Effector memory CD8-positive, alpha-beta T cell (primary cell): Measurements from ENCODE around the gene TGIF1.

Experiments used
- ATAC-seq: fragments of 150-1000 bp; cut with Tn5 transposase; replicated peaks from 2 replicates; pipeline ENCODE4 v1.10.0; 2021; ENCODE audit warnings: mild to moderate bottlenecking, moderate library complexity
- DNase-seq, 3 experiments: peaks; one replicate each; pipeline ENCODE4 v3.0.0; 2021
- H3K27ac Mint-ChIP-seq, 2 donors: one replicate each; pipeline ENCODE4 v1.8.0; 2022; ENCODE audit warnings: mild to moderate bottlenecking in 2 of 2, mixed read lengths in 2 of 2, moderate library complexity in 2 of 2
- H3K27me3 Mint-ChIP-seq, 2 donors: one replicate each; pipeline ENCODE4 v1.8.0; 2022; ENCODE audit warnings: mixed read lengths in 2 of 2
- H3K36me3 Mint-ChIP-seq: one replicate; pipeline ENCODE4 v1.8.0; 2022; ENCODE audit warnings: mild to moderate bottlenecking, moderate library complexity, mixed read lengths; ENCODE audit not compliant: insufficient read depth
- H3K4me1 Mint-ChIP-seq, 2 donors: one replicate each; pipeline ENCODE4 v1.8.0; 2022; ENCODE audit warnings: low read depth in 2 of 2, mixed read lengths in 2 of 2
- H3K4me3 Mint-ChIP-seq, 2 donors: one replicate each; pipeline ENCODE4 v1.8.0; 2022; ENCODE audit warnings: mild to moderate bottlenecking in 2 of 2, mixed read lengths in 2 of 2, moderate library complexity in 2 of 2
- H3K9me3 Mint-ChIP-seq, 2 donors: one replicate each; pipeline ENCODE4 v1.8.0; 2022; ENCODE audit warnings: mixed read lengths in 2 of 2

Gene TGIF1

DNA sequence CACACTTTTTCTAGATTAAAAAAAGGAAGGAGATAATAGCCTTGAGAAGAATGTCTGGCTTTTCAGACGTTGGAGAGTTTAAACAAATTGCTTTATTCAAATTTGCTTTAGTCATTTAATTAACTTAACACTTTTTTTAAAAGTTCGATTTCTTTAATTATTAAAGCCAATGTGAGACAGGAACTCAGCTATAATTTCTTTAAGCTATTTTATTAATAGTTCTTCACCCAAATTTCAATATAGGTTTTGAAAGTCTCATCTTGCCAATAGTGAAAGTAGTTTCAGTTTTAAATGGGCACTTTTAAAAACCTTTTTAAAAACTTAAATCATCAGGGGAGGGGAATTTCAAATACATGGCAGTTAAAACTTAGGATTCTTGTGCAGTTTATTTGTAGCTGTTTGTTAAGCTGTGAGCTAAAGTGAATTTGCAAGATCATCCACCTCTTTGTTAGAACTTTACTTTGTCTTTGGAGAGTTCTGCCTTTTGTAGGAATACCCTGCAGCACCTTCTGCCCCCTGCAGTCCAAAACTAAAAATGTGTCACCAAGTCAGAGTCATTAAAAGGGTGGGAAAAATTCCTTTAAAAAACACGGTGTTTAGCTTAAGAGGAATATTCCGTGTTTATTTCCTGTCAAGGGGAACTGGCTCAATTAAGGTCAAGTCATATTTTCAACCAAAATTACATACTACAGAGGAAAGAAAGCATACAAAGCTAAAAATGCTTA is 4.6 kb downstream of the TGIF1 start:
- DNase-seq = peak; percentile 38 to 46 (median 46)
- H3K4me1 Mint-ChIP-seq = peaks cover 43 to 61% of the 10 kb centered on the region in 2 donors

DNA sequence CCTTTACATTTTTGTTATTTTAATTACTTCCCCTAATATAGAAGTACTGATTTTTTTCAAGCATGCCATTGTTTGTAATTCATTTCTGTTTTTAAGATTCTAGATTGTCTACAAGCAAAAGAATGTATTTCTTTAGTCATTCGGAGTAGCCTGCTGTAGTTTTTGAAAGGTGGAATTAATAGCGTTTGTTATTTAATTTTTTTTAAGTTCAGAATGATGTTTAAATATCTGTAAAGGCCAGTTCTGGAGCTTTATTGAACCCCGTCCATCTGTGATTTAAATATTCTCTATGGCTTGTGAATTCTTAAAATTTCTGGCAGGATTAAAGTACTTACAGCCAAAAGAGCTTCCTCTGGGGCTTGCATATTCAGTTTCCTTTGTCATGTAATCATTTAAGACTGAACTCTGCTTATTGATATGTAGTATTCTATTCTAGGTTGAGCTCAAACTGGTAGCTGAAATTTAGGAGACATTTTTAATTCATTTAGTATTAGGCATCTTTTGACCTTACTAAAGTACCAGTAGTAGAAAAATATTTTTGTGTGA is 5.2 kb downstream of the TGIF1 start:
- peak overlapping the region; percentile 97 to 98 for H3K4me3 Mint-ChIP-seq
- DNase-seq (no peak), ATAC-seq (no peak)
- H3K27ac Mint-ChIP-seq = peak overlapping the region; percentile 68 to 100
- peaks cover 48% of the 10 kb centered on the region for H3K36me3 Mint-ChIP-seq
- no peaks in the 10 kb centered on the region for H3K9me3 Mint-ChIP-seq
- H3K4me1 Mint-ChIP-seq = peaks cover 42 to 61% of the 10 kb centered on the region in 2 donors
- H3K27me3 Mint-ChIP-seq = no peaks in the 10 kb centered on the region

More for the DNA sequence above, 4.6 kb downstream of the TGIF1 start:
- no peaks in the 10 kb centered on the region for H3K27me3 Mint-ChIP-seq
- H3K4me3 Mint-ChIP-seq = peak overlapping the region; percentile 97 to 98
- H3K27ac Mint-ChIP-seq = peak overlapping the region; percentile 100
- no peak for ATAC-seq
- H3K9me3 Mint-ChIP-seq = no peaks in the 10 kb centered on the region
- H3K36me3 Mint-ChIP-seq = peaks cover 54% of the 10 kb centered on the region

DNA sequence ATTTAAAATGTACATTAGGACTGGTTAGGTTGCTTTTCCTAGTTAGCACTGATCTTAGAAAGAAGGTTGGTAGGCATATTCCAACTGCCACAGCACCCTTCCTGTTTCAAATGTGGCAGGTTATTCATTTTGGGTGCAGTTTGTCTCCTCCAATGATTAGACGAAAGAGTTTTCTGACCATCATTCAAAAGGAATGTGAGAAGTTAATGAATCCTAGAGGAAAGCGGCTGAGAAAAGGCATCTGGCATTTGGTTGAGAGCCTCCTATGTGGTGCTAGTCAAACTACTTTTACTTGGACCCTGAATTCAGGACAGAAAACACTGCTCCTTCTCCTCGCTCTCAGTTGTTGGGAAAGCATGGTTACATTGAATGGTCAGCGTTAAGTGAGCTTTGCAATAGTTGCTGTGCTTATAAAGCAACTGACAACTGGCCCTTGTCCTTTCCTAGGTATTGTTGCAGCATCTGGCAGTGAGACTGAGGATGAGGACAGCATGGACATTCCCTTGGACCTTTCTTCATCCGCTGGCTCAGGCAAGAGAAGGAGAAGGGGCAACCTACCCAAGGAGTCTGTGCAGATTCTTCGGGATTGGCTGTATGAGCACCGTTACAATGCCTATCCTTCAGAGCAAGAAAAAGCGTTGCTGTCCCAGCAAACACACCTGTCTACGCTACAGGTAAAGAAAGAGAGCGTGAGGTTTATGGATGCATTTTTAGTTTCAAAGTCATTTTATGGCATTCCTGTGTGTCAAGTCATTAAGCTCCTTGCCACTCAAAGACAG is 6.1 kb downstream of the TGIF1 start:
- H3K9me3 Mint-ChIP-seq = no peaks in the 10 kb centered on the region
- peaks cover 41 to 65% of the 10 kb centered on the region in 2 donors for H3K4me1 Mint-ChIP-seq
- H3K4me3 Mint-ChIP-seq = no peak overlapping the region

DNA sequence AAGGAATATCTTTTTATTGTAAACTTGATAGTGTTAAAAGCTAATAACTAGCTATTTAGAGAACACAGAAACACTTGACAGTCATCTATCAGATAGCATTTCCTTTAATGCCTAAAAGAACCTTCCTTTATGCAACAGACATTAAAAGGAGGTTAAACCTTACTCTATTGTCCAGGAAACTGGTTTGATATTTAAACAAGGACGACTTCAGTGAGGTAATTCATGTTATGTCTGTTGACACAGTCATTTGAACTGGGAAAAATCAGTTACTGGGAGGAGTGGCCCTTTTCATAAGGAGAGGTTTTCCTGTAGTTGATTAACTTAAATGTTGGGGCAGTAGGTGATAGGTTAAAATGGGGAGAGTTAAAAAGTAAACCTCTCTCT is 6.7 kb downstream of the TGIF1 start:
- Mint-ChIP-seq H3K27ac (peak overlapping the region; percentile 68 to 100), H3K4me1 (peaks cover 40 to 60% of the 10 kb centered on the region in 2 donors), H3K36me3 (peaks cover 39% of the 10 kb centered on the region), H3K4me3 (no peak overlapping the region), H3K27me3 (no peaks in the 10 kb centered on the region), H3K9me3 (no peaks in the 10 kb centered on the region)
- no peak for ATAC-seq
- DNase-seq = no peak

More for the DNA sequence above, 6.1 kb downstream of the TGIF1 start:
- ATAC-seq (no peak), DNase-seq (no peak)
- no peaks in the 10 kb centered on the region for H3K27me3 Mint-ChIP-seq
- peaks cover 43% of the 10 kb centered on the region for H3K36me3 Mint-ChIP-seq
- H3K27ac Mint-ChIP-seq = peak overlapping the region; percentile 68 to 100

DNA sequence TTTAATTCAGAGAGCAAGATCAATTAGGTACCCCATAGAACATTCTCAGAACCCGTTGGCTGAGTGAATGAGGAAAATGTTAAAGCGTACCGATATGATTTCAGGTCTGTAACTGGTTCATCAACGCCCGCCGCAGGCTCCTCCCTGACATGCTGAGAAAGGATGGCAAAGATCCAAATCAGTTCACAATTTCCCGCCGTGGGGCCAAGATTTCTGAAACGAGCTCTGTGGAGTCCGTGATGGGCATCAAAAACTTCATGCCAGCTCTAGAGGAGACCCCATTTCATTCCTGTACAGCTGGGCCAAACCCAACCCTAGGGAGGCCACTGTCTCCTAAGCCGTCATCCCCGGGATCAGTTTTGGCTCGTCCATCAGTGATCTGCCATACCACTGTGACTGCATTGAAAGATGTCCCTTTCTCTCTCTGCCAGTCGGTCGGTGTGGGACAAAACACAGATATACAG is 7.3 kb downstream of the TGIF1 start:
- Mint-ChIP-seq H3K27ac (peak overlapping the region; percentile 68 to 100), H3K4me1 (peaks cover 42 to 59% of the 10 kb centered on the region in 2 donors), H3K4me3 (peak overlapping the region in 1 of 2 donors; percentile 74), H3K9me3 (peaks cover 0 to 2% of the 10 kb centered on the region in 2 donors), H3K36me3 (peaks cover 36% of the 10 kb centered on the region), H3K27me3 (no peaks in the 10 kb centered on the region)
- no peak for ATAC-seq
- DNase-seq = no peak

DNA sequence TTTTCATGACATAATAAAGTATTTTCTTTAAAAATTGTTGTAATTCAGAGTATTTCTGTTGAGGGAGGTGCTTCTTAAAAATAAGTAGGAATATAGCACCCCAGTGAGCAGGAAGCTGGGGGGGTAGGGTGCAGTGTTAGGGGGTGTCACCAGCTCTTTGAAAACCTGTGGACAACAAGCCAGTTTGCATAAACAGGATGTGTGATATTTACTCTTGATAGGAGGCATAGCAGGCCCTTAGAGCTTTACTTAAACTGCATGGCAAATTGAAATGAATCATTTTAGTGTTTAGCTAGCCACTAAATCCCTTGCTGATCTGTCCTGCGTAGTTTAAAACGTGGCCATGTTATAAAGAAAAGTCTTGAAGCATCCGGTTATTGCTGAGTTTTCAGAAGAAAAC is 8.4 kb downstream of the TGIF1 start:
- H3K9me3 Mint-ChIP-seq = peaks cover 0 to 2% of the 10 kb centered on the region in 2 donors
- peaks cover 34 to 53% of the 10 kb centered on the region in 2 donors for H3K4me1 Mint-ChIP-seq
- peak overlapping the region; percentile 94 to 100 for H3K27ac Mint-ChIP-seq
- peak overlapping the region; percentile 69 to 74 for H3K4me3 Mint-ChIP-seq
- no peaks in the 10 kb centered on the region for H3K27me3 Mint-ChIP-seq
- ATAC-seq (peak; percentile 70), DNase-seq (peak; percentile 21 to 26 (median 24))
- peaks cover 25% of the 10 kb centered on the region for H3K36me3 Mint-ChIP-seq

DNA sequence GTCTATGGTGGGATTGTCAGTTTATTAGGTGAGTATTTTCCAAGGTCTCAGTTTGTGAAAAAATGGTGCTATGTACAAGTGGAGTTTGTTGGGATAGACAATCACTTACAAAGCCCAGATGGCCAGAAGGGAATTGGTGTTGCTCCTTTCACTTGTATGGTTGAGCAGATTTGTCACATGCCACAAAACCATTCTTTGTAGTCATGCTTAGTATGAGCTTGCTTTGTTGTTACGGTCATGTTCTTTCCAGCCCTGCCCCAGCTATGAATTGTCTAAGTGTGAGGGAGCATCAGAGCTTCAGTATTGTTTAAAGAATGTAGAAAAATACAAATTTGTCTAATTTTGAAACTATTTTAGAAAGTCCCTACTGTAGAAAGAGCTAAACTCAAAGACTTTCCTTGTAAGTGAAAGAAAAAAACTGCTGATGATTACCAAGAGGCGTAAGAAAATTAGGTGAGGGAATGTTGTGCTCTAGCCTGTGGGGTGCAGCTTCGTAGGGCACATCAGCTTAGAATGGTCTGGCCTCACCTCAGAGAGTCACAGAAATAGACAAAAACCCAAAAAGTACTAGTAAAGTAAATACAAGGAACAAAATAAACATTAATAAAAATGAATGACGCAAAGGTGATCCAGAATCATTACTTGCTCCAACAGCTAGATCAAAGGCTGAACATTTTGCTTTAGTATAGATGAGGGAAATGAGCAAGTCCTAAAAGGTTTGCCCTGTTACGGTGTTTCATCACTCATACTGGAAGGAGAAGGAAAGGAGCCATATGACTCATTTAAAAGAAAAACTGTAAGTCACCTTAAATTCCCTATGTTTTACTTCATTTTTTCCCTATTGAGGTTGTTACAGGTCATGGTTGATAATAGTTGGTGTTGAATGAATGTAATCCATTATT is 9.2 kb downstream of the TGIF1 start:
- peaks cover 34 to 50% of the 10 kb centered on the region in 2 donors for H3K4me1 Mint-ChIP-seq
- peak overlapping the region; percentile 69 to 74 for H3K4me3 Mint-ChIP-seq
- peaks cover 17% of the 10 kb centered on the region for H3K36me3 Mint-ChIP-seq
- H3K27me3 Mint-ChIP-seq = no peaks in the 10 kb centered on the region
- peak overlapping the region; percentile 94 to 100 for H3K27ac Mint-ChIP-seq
- H3K9me3 Mint-ChIP-seq = peaks cover 0 to 2% of the 10 kb centered on the region in 2 donors
- ATAC-seq (peak; percentile 52), DNase-seq (no peak)

DNA sequence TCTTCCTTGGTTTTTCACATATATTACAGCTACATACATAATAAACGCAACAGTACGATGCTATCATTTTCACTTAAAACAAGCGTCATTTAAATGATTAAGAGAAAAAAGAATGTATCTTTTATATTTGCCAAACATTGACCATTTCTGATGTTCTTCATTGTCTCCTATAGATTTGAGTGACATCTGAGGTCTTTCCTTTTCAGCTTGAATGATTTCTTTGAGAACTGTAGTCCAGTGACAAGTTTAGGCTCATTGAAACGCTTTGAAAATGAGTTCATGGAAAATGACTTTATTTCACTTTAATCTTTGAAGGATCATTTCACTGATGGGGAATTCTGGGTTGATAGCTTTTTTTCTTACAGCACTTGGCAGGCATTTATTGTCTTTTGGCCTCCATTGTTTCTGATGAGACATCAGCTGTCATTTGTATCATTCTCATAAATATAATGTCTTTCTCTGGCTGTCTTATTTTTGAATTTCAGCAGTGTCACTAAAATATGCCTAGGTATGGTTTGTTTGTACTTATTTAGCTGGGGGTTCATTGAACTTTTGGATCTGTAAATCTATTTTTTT is 10.9 kb downstream of the TGIF1 start:
- DNase-seq = no peak
- Mint-ChIP-seq H3K36me3 (peaks cover 17% of the 10 kb centered on the region), H3K9me3 (peaks cover 0 to 2% of the 10 kb centered on the region in 2 donors), H3K27me3 (no peaks in the 10 kb centered on the region), H3K4me3 (no peak overlapping the region), H3K4me1 (peaks cover 27 to 34% of the 10 kb centered on the region in 2 donors), H3K27ac (peak overlapping the region in 1 of 2 donors; percentile 41)
- no peak for ATAC-seq

DNA sequence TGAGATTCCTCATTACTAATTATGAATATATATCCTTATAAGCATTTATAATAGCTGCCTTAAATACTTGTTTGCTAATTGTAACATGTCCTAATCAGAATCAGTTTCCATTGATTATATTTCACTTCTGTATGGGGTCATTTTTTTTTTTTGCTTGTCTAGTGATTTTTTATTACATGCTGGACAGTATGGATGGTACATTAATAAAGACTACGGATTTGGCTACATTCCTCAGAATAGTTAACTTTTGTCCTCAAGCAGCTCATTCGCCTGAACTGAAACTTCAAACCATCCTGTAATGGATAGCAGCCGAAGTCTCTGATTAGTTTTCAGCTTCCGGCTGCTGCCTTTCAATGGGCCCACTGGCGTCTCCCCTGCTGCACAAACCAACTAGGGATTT is 11.7 kb downstream of the TGIF1 start:
- H3K9me3 Mint-ChIP-seq = peaks cover 0 to 2% of the 10 kb centered on the region in 2 donors
- peak overlapping the region; percentile 37 to 41 for H3K27ac Mint-ChIP-seq
- no peak overlapping the region for H3K4me3 Mint-ChIP-seq
- H3K36me3 Mint-ChIP-seq = peaks cover 16% of the 10 kb centered on the region
- H3K4me1 Mint-ChIP-seq = peaks cover 28 to 42% of the 10 kb centered on the region in 2 donors
- no peak for ATAC-seq
- no peak for DNase-seq
- no peaks in the 10 kb centered on the region for H3K27me3 Mint-ChIP-seq

DNA sequence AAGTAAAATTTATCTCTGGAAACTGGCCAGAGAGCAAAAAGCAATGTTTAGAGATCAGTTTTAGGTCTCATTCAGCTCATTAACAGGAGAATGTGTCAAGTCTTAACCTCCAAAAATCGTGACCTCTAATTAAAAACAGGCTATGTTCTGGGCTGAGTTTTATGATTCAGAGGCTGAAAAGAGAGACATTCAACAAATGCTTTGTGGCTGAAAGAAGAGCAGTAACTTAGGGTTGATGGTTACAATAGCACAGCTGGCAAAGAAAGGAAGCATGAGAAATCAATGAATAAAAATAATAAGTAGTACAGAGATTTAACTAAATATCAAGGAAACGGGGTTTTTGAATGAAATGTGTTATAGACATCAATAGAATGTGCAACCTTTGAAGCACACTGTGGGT is 13.1 kb downstream of the TGIF1 start:
- H3K4me1 Mint-ChIP-seq = peaks cover 26 to 36% of the 10 kb centered on the region in 2 donors
- H3K27ac Mint-ChIP-seq = peak overlapping the region in 1 of 2 donors; percentile 28
- no peaks in the 10 kb centered on the region for H3K27me3 Mint-ChIP-seq
- ATAC-seq (no peak), DNase-seq (no peak)
- peaks cover 0 to 2% of the 10 kb centered on the region in 2 donors for H3K9me3 Mint-ChIP-seq
- peaks cover 14% of the 10 kb centered on the region for H3K36me3 Mint-ChIP-seq
- H3K4me3 Mint-ChIP-seq = no peak overlapping the region

DNA sequence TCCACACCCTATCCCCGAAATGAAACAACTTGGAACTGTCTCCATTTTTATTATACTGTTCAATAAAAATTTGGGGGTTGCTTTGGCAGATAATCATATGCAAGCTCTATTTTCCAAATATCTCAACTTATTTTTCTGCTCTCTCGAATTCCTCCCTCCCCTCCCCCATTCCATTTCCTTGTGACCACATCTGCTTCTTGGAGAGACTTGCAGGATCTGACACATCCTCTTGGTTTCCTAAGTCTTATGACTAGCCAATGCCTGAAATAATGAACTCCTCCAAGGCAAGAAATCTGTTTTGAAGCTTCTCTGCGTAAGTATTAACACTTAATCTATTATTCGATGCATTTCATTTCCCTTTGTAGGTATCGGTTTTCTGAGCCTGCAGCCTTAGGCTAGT is 16.1 kb downstream of the TGIF1 start:
- DNase-seq = no peak
- Mint-ChIP-seq H3K4me3 (peak overlapping the region in 1 of 2 donors; percentile 7), H3K9me3 (peaks cover 0 to 2% of the 10 kb centered on the region in 2 donors), H3K4me1 (peaks cover 10 to 14% of the 10 kb centered on the region in 2 donors), H3K27ac (peak overlapping the region in 1 of 2 donors; percentile 38), H3K36me3 (peaks cover 5% of the 10 kb centered on the region), H3K27me3 (no peaks in the 10 kb centered on the region)
- ATAC-seq = no peak

DNA sequence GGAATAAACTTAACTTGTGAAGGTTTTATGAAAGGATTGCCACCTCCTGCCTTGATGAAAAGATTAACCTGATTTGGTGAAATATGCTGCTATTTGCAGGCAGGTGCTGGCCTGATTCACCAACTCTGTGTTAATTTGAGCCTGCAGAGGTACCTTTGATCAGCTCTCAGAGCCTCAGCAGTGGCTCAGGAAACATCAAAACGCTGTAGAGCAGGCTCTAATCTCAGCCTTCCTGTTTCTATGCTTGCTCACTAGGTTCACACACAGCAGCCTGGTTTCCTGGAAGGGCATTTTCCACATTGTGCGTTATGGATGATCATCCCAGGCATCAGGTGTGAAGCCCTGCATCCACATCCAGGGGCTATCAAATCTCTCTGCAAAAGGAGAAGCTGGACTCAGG is 16.9 kb downstream of the TGIF1 start:
- H3K36me3 Mint-ChIP-seq = peaks cover 3% of the 10 kb centered on the region
- no peak overlapping the region for H3K4me3 Mint-ChIP-seq
- peak; percentile 56 for ATAC-seq
- H3K27me3 Mint-ChIP-seq = no peaks in the 10 kb centered on the region
- peaks cover 10 to 14% of the 10 kb centered on the region in 2 donors for H3K4me1 Mint-ChIP-seq
- H3K9me3 Mint-ChIP-seq = peaks cover 0 to 2% of the 10 kb centered on the region in 2 donors
- no peak for DNase-seq
- peak overlapping the region in 1 of 2 donors; percentile 38 for H3K27ac Mint-ChIP-seq
